Loucy (cell line): ENCODE data around the gene IGFLR1.
"Not testable (repeated sequence)": the region's sequence is repeated elsewhere in the genome, so short reads cannot be mapped to it uniquely, and the experiment has no call there.

Experiments used
- H2AFZ ChIP-seq: fragments of 200-600 bp; sonication (generic); 2 replicates; pipeline ENCODE4 v1.6.0; 2016; ENCODE audit warnings: antibody characterized with exemption, mild to moderate bottlenecking, low read length, moderate library complexity
- H3F3A ChIP-seq: fragments of 200-600 bp; 2 replicates; pipeline ENCODE4 v1.6.0; 2016; ENCODE audit warnings: antibody characterized with exemption, low read depth, mild to moderate bottlenecking
- H3K27me3 ChIP-seq: fragments of 200-600 bp; sonication (generic); 2 replicates; pipeline ENCODE4 v1.6.1; 2014; ENCODE audit warnings: low read length, mild to moderate bottlenecking; ENCODE audit not compliant: insufficient read depth, poor library complexity, severe bottlenecking
- H3K36me3 ChIP-seq: fragments of 200-600 bp; sonication (generic); 2 replicates; pipeline ENCODE4 v1.6.1; 2016; ENCODE audit warnings: low read length; ENCODE audit not compliant: insufficient read depth
- H3K4me1 ChIP-seq: fragments of 200-600 bp; sonication (generic); 2 replicates; pipeline ENCODE4 v1.5.1; 2014; ENCODE audit warnings: low read length, mild to moderate bottlenecking; ENCODE audit not compliant: insufficient read depth, poor library complexity, severe bottlenecking
- H3K4me2 ChIP-seq: fragments of 200-600 bp; sonication (generic); 2 replicates; pipeline ENCODE4 v1.6.0; 2014; ENCODE audit warnings: antibody characterized with exemption, low read length, low read depth, mild to moderate bottlenecking; ENCODE audit not compliant: poor library complexity, severe bottlenecking
- H3K4me3 ChIP-seq: fragments of 200-600 bp; sonication (generic); 2 replicates; pipeline ENCODE4 v1.5.1; 2014; ENCODE audit warnings: low read length, mild to moderate bottlenecking, mixed read lengths; ENCODE audit not compliant: poor library complexity, severe bottlenecking
- H3K79me2 ChIP-seq: fragments of 200-600 bp; sonication (generic); 2 replicates; pipeline ENCODE4 v1.6.1; 2014; ENCODE audit warnings: low read length; ENCODE audit not compliant: insufficient read depth
- H3K9ac ChIP-seq: fragments of 200-600 bp; sonication (generic); 2 replicates; pipeline ENCODE4 v1.6.0; 2014; ENCODE audit warnings: mild to moderate bottlenecking, low read depth, low read length, moderate library complexity; ENCODE audit not compliant: poor library complexity, severe bottlenecking
- H3K9me2 ChIP-seq: fragments of 200-600 bp; sonication (generic); replicated peaks from 2 replicates; pipeline ENCODE4 v1.6.1; 2016; ENCODE audit warnings: low read depth, low read length, mixed read lengths
- H3K9me3 ChIP-seq: fragments of 200-600 bp; sonication (generic); 2 replicates; pipeline ENCODE4 v1.6.1; 2014; ENCODE audit warnings: mild to moderate bottlenecking, antibody characterized with exemption, low read length, low read depth; ENCODE audit not compliant: insufficient read depth
- H4K20me1 ChIP-seq: fragments of 200-600 bp; sonication (generic); 2 replicates; pipeline ENCODE4 v1.6.0; 2014; ENCODE audit warnings: antibody characterized with exemption, low read length, mild to moderate bottlenecking; ENCODE audit not compliant: insufficient read depth, poor library complexity, severe bottlenecking
- EZH2phosphoT487 ChIP-seq: fragments of 200-600 bp; IDR thresholded peaks from 2 replicates; pipeline ENCODE4 v1.6.1; 2018; ENCODE audit warnings: antibody characterized with exemption, mild to moderate bottlenecking, moderate library complexity, borderline replicate concordance
- TF ChIP-seq, protein P1 (sequence below): fragments of 200-600 bp; sonication (generic); conservative IDR thresholded peaks from 2 replicates; pipeline ENCODE4 v1.5.1; 2014; ENCODE audit warnings: mild to moderate bottlenecking, antibody characterized with exemption, low read length

The IGFLR1 gene

DNA sequence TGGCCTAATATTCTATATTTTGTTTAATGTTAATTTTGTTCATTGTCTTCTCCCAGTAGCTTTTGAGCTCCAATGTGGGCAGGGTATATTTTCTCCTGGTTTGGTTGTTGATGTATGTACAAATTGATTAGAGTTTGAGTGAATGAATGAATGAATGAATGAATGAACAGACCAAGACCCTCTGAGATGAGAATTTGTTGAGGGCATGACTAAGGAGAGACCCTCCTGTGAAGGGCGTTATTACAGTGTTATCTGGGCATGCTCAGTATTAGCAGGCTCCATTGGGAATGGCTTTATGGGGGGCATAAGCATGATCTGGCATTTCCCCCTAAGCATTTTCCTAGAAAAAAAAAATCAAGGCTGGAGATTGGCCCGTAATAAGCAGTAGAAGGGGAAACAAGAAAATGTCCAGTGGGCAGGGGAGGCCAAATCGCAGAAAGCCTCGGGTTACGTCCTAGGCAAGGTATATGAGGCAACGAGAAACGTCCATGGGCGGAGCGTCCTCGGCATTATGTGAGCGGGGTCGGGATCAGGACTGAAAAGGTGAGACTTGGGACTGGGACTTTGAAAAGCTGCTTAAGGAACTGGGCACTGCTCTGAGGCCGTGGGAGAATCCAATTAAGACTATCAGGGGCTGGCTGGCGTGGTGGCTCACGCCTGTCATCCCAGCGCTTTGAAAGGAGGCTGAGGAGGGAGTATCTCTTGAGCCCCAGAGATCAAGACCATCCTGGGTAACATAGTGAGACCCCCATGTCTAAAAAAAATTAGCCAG lies 32.2 kb upstream of the IGFLR1 start:
- Histone ChIP-seq H3F3A (no peaks in the 10 kb centered on the region), H3K36me3 (no peaks in the 10 kb centered on the region; the same call in 1 of the 2 replicates), H3K4me1 (peaks cover 28% of the 10 kb centered on the region), H3K9me3 (no peaks in the 10 kb centered on the region), H3K27me3 (no peaks in the 10 kb centered on the region), H3K4me3 (peak overlapping the region; percentile 96), H3K79me2 (peaks cover 35% of the 10 kb centered on the region), H3K4me2 (peak overlapping the region; percentile 81), H3K9ac (peak overlapping the region; percentile 40), H2AFZ (peak overlapping the region; percentile 65; the same call in 1 of the 2 replicates), H3K9me2 (no peaks in the 10 kb centered on the region), H4K20me1 (peaks cover 11% of the 10 kb centered on the region)
- no peak for TF ChIP-seq EZH2phosphoT487
- TF ChIP-seq, protein P1, sequence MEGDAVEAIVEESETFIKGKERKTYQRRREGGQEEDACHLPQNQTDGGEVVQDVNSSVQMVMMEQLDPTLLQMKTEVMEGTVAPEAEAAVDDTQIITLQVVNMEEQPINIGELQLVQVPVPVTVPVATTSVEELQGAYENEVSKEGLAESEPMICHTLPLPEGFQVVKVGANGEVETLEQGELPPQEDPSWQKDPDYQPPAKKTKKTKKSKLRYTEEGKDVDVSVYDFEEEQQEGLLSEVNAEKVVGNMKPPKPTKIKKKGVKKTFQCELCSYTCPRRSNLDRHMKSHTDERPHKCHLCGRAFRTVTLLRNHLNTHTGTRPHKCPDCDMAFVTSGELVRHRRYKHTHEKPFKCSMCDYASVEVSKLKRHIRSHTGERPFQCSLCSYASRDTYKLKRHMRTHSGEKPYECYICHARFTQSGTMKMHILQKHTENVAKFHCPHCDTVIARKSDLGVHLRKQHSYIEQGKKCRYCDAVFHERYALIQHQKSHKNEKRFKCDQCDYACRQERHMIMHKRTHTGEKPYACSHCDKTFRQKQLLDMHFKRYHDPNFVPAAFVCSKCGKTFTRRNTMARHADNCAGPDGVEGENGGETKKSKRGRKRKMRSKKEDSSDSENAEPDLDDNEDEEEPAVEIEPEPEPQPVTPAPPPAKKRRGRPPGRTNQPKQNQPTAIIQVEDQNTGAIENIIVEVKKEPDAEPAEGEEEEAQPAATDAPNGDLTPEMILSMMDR, result no peak

DNA sequence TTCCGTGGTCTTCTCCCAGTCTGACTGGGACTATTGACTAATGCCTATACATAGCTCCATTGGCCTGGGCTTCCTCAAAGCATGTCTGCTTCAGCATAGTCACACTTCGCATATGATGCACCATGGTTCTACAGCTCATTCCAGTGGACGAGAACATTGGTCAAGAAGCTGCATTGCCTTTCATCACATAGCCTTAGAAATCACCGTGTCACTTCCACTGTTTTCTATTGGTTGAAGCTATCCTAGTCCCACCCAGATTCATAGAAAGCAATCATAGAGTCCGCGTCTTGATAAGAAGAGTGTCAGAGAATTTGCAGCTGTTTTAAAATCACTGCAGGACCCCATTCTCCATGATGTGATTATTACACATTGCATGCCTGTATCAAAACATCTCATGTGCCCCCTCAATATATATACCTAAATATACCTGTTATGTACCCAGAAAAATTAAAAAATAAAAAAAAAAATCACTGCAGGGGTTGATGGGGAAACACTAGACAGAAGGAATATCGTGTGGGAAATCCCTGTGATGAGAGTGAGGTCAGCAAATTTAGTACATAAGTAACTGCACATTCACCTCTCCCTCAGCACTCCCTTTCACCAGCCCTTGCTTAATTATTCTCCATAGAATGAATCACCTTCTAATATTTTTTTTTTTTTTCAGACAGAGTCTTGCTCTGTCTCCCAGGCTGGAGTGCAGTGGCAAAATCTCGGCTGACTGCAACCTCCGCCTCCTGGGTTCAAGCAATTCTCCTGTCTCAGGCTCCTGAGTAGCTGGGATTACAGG lies 31.0 kb upstream of the IGFLR1 start:
- H3F3A ChIP-seq, result no peaks in the 10 kb centered on the region
- no peak overlapping the region for H3K9ac ChIP-seq
- H3K79me2 ChIP-seq, result peaks cover 26% of the 10 kb centered on the region
- H3K4me1 ChIP-seq, result peaks cover 27% of the 10 kb centered on the region
- H3K4me2 ChIP-seq, result no peak overlapping the region
- no peak overlapping the region for H3K4me3 ChIP-seq
- H3K9me3 ChIP-seq, result no peaks in the 10 kb centered on the region
- no peak overlapping the region for H2AFZ ChIP-seq
- H3K9me2 ChIP-seq, result no peaks in the 10 kb centered on the region
- TF ChIP-seq, protein P1, result no peak
- no peak for TF ChIP-seq EZH2phosphoT487
- H4K20me1 ChIP-seq, result peaks cover 11% of the 10 kb centered on the region
- H3K27me3 ChIP-seq, result no peaks in the 10 kb centered on the region
- no peaks in the 10 kb centered on the region for H3K36me3 ChIP-seq

DNA sequence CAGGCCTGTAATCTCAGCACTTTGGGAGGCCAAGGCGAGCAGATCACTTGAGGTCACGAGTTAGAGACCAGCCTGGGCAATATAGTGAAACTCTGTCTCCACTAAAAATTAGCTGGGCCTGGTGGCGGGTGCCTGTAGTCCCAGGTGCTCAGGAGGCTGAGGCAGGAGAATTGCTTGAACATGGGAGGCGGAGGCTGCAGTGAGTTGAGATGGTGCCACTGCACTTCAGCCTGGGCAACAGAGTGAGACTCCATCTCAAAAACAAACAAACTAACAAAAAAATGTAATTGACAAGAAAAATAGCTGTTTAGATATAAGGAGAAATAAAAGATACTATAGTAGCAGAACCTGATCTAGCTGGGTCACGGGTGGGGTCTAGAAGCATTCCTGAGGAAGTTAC lies 30.1 kb upstream of the IGFLR1 start:
- H3K4me2 ChIP-seq, H3K9me3 ChIP-seq, H3K27me3 ChIP-seq, H2AFZ ChIP-seq, H3K36me3 ChIP-seq, H3K9me2 ChIP-seq, H3K4me3 ChIP-seq, H3F3A ChIP-seq, H3K9ac ChIP-seq: not testable (repeated sequence)
- Histone ChIP-seq H3K79me2 (peaks cover 18% of the 10 kb centered on the region), H4K20me1 (peaks cover 11% of the 10 kb centered on the region), H3K4me1 (peaks cover 19% of the 10 kb centered on the region)
